CD4-positive, alpha-beta T cell treated with Interleukin-6 for 4 hours (primary cell): ENCODE data around the gene CMTM7.

Experiments
- DNase-seq: peaks from one replicate; pipeline ENCODE4 v3.0.0-alpha.2; 2020; ENCODE audit warnings: mixed read lengths

Gene CMTM7

GRCh38 chr3:32391643-32392535, at the start of gene CMTM7:
Gene CMTM7 (plus strand): TSS chr3:32391853. CDS start chr3:32391907, 54 bp downstream.
- DNase-seq: peak; percentile 73

- no peak for DNase-seq
Measured at GRCh38 chr3:32347343-32348125, 44.1 kb upstream of the CMTM7 start.

- DNase-seq: no peak
Measured at GRCh38 chr3:32349184-32349583, 42.5 kb upstream of the CMTM7 start.

- no peak for DNase-seq
Measured at GRCh38 chr3:32352563-32352962, 39.1 kb upstream of the CMTM7 start.

- no peak for DNase-seq
Measured at GRCh38 chr3:32353351-32353750, 38.3 kb upstream of the CMTM7 start.

- DNase-seq: no peak
Measured at GRCh38 chr3:32354362-32354778, 37.3 kb upstream of the CMTM7 start.

- no peak for DNase-seq
Measured at GRCh38 chr3:32355751-32356291, 35.8 kb upstream of the CMTM7 start.

- DNase-seq: no peak
Measured at GRCh38 chr3:32359766-32360492, 31.7 kb upstream of the CMTM7 start.

GRCh38 chr3:32360493-32360827, 31.2 kb upstream of the CMTM7 start:
- DNase-seq: no peak

- DNase-seq: no peak
Measured at GRCh38 chr3:32366638-32367397, 24.8 kb upstream of the CMTM7 start.

- DNase-seq: no peak
Measured at GRCh38 chr3:32367442-32367841, 24.2 kb upstream of the CMTM7 start.

- peak; percentile 55 for DNase-seq
Measured at GRCh38 chr3:32371461-32372212, 20.0 kb upstream of the CMTM7 start.

GRCh38 chr3:32372213-32372490, 19.5 kb upstream of the CMTM7 start:
- peak; percentile 23 for DNase-seq

GRCh38 chr3:32373276-32373675, 18.4 kb upstream of the CMTM7 start:
- no peak for DNase-seq

GRCh38 chr3:32373844-32374243, 17.8 kb upstream of the CMTM7 start:
- no peak for DNase-seq

GRCh38 chr3:32374788-32375595, 16.7 kb upstream of the CMTM7 start:
- peak; percentile 81 for DNase-seq

GRCh38 chr3:32375596-32375930, 16.1 kb upstream of the CMTM7 start:
- DNase-seq: no peak

- no peak for DNase-seq
Measured at GRCh38 chr3:32376115-32376514, 15.5 kb upstream of the CMTM7 start.

GRCh38 chr3:32379831-32380500, 11.7 kb upstream of the CMTM7 start:
- no peak for DNase-seq

GRCh38 chr3:32381922-32382321, 9.7 kb upstream of the CMTM7 start:
- DNase-seq: no peak
